HepG2 (cell line): ENCODE results near the gene SERPINB6. TPM values are rescaled to one million over a fixed set of nuclear protein-coding genes. Genes with fewer than 3 reads are reported as not detected.

ENCODE experiments used
- CREM ChIP-seq, 2 experiments: sonication (generic) in 1 of 2; formaldehyde crosslinking in 1 of 2; IDR thresholded peaks; 2 replicates each; pipeline versions ENCODE4 v1.4.0 to v1.6.1; 2016 to 2020; ENCODE audit warnings: antibody characterized with exemption in 1 of 2, mild to moderate bottlenecking in 1 of 2, missing genetic modification reagents in 1 of 2
- FOXP1 ChIP-seq, 2 experiments: fragments of 450-650 bp in 1 of 2; IDR thresholded peaks; 2 replicates each; pipeline ENCODE4 v1.6.1; 2017 to 2018; ENCODE audit warnings: antibody characterized with exemption in 1 of 2
- MED1 ChIP-seq: sonication (generic); formaldehyde crosslinking; IDR thresholded peaks from 2 replicates; pipeline ENCODE4 v1.4.0; 2020; ENCODE audit warnings: missing genetic modification reagents
- MED13 ChIP-seq: sonication (generic); formaldehyde crosslinking; IDR thresholded peaks from 2 replicates; pipeline ENCODE4 v1.5.0; 2020; ENCODE audit warnings: missing genetic modification reagents
- MED8 ChIP-seq: sonication (generic); formaldehyde crosslinking; IDR thresholded peaks from 2 replicates; pipeline ENCODE4 v1.8.1; 2023; ENCODE audit warnings: mild to moderate bottlenecking, missing genetic modification reagents; ENCODE audit not compliant: insufficient replicate concordance
- MTA3 ChIP-seq: sonication (generic); formaldehyde crosslinking; IDR thresholded peaks from 2 replicates; pipeline ENCODE4 v1.4.0; 2020; ENCODE audit warnings: missing genetic modification reagents
- NCOA5 ChIP-seq: sonication (generic); formaldehyde crosslinking; IDR thresholded peaks from 2 replicates; pipeline ENCODE4 v1.4.0; 2020; ENCODE audit warnings: missing genetic modification reagents
- NFIC ChIP-seq: IDR thresholded peaks from 2 replicates; pipeline ENCODE4 v1.6.1; 2012; ENCODE audit warnings: mild to moderate bottlenecking, low read length, inconsistent platforms
- PPARG ChIP-seq: conservative IDR thresholded peaks from 2 replicates; pipeline ENCODE4 v1.6.1; 2016; ENCODE audit warnings: missing biosample characterization, missing genetic modification reagents
- SRSF4 ChIP-seq: fragments of 200-400 bp; formaldehyde crosslinking; IDR thresholded peaks from one replicate; pipeline ENCODE4 v1.6.1; 2018; ENCODE audit warnings: mild to moderate bottlenecking, low read depth, low read length, moderate library complexity; ENCODE audit not compliant: poor library complexity, severe bottlenecking
- SRSF9 ChIP-seq: fragments of 200-400 bp; formaldehyde crosslinking; IDR thresholded peaks from 2 replicates; pipeline ENCODE4 v1.6.1; 2018; ENCODE audit warnings: borderline replicate concordance, mild to moderate bottlenecking, low read depth, low read length; ENCODE audit not compliant: insufficient read depth, poor library complexity, severe bottlenecking
- TCF7L2 ChIP-seq: IDR thresholded peaks from 2 replicates; pipeline ENCODE4 v1.6.1; 2011; ENCODE audit warnings: mild to moderate bottlenecking, low read depth, low read length, moderate library complexity
- ZFX ChIP-seq: sonication (generic); formaldehyde crosslinking; IDR thresholded peaks from 2 replicates; pipeline ENCODE4 v1.4.0; 2020; ENCODE audit warnings: mild to moderate bottlenecking, low read depth, missing genetic modification reagents, moderate library complexity
- ZNF263 ChIP-seq: sonication (generic); formaldehyde crosslinking; IDR thresholded peaks from 2 replicates; pipeline ENCODE4 v1.4.0; 2020; ENCODE audit warnings: missing genetic modification reagents
- ZNF331 ChIP-seq: sonication (generic); formaldehyde crosslinking; IDR thresholded peaks from 2 replicates; pipeline ENCODE4 v1.4.0; 2020; ENCODE audit warnings: missing genetic modification reagents
- ZNF430 ChIP-seq: sonication (generic); formaldehyde crosslinking; IDR thresholded peaks from 2 replicates; pipeline ENCODE4 v1.9.0; 2021; ENCODE audit warnings: mild to moderate bottlenecking, missing genetic modification reagents
- ZNF552 ChIP-seq: sonication (generic); formaldehyde crosslinking; IDR thresholded peaks from 2 replicates; pipeline ENCODE4 v1.9.0; 2022; ENCODE audit warnings: missing genetic modification reagents, mild to moderate bottlenecking, borderline replicate concordance
- ZNF605 ChIP-seq: sonication (generic); formaldehyde crosslinking; IDR thresholded peaks from 2 replicates; pipeline ENCODE4 v1.8.0; 2022; ENCODE audit warnings: mild to moderate bottlenecking, missing genetic modification reagents
- ZNF747 ChIP-seq: sonication (generic); formaldehyde crosslinking; IDR thresholded peaks from 2 replicates; pipeline ENCODE4 v1.8.1; 2023; ENCODE audit warnings: missing genetic modification reagents, mild to moderate bottlenecking, borderline replicate concordance
- polyA plus RNA-seq, 8 experiments: library from polyadenylated mRNA; depleted of rRNA in 3 of 8; stranded (reverse) in 7 of 8; unstranded in 1 of 8; fragments of >200 nt; fragmentation: Illumina TruSeq in 4 of 8; extraction: Trizol in 4 of 8; gene quantifications; 2 replicates each; pipeline versions ENCODE4 v1.2.1 to v1.2.3, GENCODE V29; 2011 to 2016; ENCODE audit warnings: low read depth in 4 of 8, missing spikeins in 1 of 8, mixed read lengths in 1 of 8; ENCODE audit not compliant: insufficient read depth in 1 of 8
- total RNA-seq, 5 experiments: library from RNA; depleted of rRNA; stranded (reverse); fragments of >200 nt; fragmentation: Illumina TruSeq; extraction: Trizol; gene quantifications; 2 replicates each; pipeline ENCODE4 v1.2.3, GENCODE V29; 2016; ENCODE audit warnings: low read depth in 1 of 5
- TF ChIP-seq, protein P1 (sequence below): IDR thresholded peaks from 2 replicates; pipeline ENCODE4 v1.6.1; 2012; ENCODE audit warnings: low read depth, low read length, improper control_type of control experiment
- TF ChIP-seq, protein P2 (sequence below): sonication (generic); formaldehyde crosslinking; IDR thresholded peaks from 2 replicates; pipeline ENCODE4 v1.5.1; 2020; ENCODE audit warnings: mild to moderate bottlenecking, moderate library complexity, missing genetic modification reagents
- TF ChIP-seq, protein P3 (sequence below): sonication (generic); formaldehyde crosslinking; IDR thresholded peaks from 2 replicates; pipeline ENCODE4 v1.4.0; 2020; ENCODE audit warnings: missing genetic modification reagents; ENCODE audit errors: not compliant biosample characterization
- TF ChIP-seq, protein P4 (sequence below): sonication (generic); IDR thresholded peaks from 2 replicates; pipeline ENCODE4 v1.6.1; 2016; ENCODE audit warnings: low read depth, borderline replicate concordance
- TF ChIP-seq, protein P5 (sequence below): IDR thresholded peaks from 2 replicates; pipeline ENCODE4 v1.6.1; 2016

The SERPINB6 gene
- total and polyA plus RNA-seq, 2 of the 13 experiments (the other 11 are each of a cell fraction or from before 2014, with no cell fraction given): 38.2 to 61.3 TPM

DNA sequence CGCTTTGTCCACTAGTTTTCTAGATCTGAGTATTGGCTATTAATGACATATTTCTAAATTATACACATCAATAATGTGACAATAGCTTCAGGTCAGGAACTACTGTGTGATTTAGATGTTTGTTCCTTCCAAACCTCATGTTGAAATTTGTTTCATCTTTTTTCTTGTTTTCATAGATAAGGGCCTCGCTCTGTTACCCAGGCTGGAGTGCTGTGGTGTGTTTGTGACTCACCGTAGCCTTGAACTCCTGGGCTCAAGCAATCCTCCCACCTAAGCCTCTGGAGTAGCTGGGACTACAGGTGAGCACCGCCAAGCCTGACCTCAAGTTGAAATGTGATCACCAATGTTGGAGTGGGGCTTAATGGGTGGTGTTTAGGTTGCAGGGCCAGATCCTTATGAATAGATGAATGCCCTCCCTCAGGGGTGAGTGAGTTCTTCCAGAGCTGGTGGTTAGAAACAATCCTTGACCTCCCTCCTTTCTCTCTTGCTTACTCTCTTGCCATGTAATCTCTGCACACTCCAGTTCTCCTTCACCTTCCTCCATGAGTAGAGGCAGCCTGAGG lies 22.5 kb upstream of the SERPINB6 start (continued):
- peak; percentile 86 for TF ChIP-seq ZNF331 (CRISPR knock-in tag)
- TF ChIP-seq, protein P1, sequence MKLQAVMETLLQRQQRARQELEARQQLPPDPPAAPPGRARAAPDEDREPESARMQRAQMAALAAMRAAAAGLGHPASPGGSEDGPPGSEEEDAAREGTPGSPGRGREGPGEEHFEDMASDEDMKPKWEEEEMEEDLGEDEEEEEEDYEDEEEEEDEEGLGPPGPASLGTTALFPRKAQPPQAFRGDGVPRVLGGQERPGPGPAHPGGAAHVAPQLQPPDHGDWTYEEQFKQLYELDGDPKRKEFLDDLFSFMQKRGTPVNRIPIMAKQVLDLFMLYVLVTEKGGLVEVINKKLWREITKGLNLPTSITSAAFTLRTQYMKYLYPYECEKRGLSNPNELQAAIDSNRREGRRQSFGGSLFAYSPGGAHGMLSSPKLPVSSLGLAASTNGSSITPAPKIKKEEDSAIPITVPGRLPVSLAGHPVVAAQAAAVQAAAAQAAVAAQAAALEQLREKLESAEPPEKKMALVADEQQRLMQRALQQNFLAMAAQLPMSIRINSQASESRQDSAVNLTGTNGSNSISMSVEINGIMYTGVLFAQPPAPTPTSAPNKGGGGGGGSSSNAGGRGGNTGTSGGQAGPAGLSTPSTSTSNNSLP: peak; percentile 78
- TF ChIP-seq SRSF4: no peak
- TF ChIP-seq FOXP1 (IDR thresholded peaks at IDR 0.05): peak; percentile 66
- TF ChIP-seq FOXP1 (CRISPR knock-in tag; IDR thresholded peaks at IDR 0.05): peak; percentile 89
- 0 out of 2 replicates have a peak, but pooled peaks have one; percentile 42 for TF ChIP-seq TCF7L2
- no peak for TF ChIP-seq ZNF552 (CRISPR knock-in tag)
- TF ChIP-seq MED8 (CRISPR knock-in tag): no peak
- no peak for TF ChIP-seq MTA3 (CRISPR knock-in tag)
- TF ChIP-seq NFIC: peak; percentile 77; the same call in 1 of the 2 replicates
- TF ChIP-seq ZFX (CRISPR knock-in tag): peak; percentile 57; the same call in 1 of the 2 replicates
- TF ChIP-seq ZNF605: peak; percentile 78; the same call in 1 of the 2 replicates
- TF ChIP-seq ZNF747 (CRISPR knock-in tag): peak; percentile 67; the same call in 1 of the 2 replicates
- TF ChIP-seq MED13 (CRISPR knock-in tag): 0 out of 2 replicates have a peak, but pooled peaks have one; percentile 29
- TF ChIP-seq, protein P2, sequence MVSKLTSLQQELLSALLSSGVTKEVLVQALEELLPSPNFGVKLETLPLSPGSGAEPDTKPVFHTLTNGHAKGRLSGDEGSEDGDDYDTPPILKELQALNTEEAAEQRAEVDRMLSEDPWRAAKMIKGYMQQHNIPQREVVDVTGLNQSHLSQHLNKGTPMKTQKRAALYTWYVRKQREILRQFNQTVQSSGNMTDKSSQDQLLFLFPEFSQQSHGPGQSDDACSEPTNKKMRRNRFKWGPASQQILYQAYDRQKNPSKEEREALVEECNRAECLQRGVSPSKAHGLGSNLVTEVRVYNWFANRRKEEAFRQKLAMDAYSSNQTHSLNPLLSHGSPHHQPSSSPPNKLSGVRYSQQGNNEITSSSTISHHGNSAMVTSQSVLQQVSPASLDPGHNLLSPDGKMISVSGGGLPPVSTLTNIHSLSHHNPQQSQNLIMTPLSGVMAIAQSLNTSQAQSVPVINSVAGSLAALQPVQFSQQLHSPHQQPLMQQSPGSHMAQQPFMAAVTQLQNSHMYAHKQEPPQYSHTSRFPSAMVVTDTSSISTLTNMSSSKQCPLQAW (CRISPR knock-in tag): peak; percentile 78
- TF ChIP-seq ZNF263 (CRISPR knock-in tag): peak; percentile 92
- peak; percentile 80 for TF ChIP-seq CREM (IDR thresholded peaks at IDR 0.05)
- no peak for TF ChIP-seq CREM (CRISPR knock-in tag; IDR thresholded peaks at IDR 0.05)
- TF ChIP-seq ZNF430: 0 out of 2 replicates have a peak, but pooled peaks have one; percentile 56
- no peak for TF ChIP-seq NCOA5 (CRISPR knock-in tag)
- TF ChIP-seq, protein P3, sequence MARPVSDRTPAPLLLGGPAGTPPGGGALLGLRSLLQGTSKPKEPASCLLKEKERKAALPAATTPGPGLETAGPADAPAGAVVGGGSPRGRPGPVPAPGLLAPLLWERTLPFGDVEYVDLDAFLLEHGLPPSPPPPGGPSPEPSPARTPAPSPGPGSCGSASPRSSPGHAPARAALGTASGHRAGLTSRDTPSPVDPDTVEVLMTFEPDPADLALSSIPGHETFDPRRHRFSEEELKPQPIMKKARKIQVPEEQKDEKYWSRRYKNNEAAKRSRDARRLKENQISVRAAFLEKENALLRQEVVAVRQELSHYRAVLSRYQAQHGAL (CRISPR knock-in tag): no peak
- TF ChIP-seq, protein P4, sequence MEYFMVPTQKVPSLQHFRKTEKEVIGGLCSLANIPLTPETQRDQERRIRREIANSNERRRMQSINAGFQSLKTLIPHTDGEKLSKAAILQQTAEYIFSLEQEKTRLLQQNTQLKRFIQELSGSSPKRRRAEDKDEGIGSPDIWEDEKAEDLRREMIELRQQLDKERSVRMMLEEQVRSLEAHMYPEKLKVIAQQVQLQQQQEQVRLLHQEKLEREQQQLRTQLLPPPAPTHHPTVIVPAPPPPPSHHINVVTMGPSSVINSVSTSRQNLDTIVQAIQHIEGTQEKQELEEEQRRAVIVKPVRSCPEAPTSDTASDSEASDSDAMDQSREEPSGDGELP: 0 out of 2 replicates have a peak, but pooled peaks have one; percentile 42
- TF ChIP-seq SRSF9: no peak
- TF ChIP-seq, protein P5, sequence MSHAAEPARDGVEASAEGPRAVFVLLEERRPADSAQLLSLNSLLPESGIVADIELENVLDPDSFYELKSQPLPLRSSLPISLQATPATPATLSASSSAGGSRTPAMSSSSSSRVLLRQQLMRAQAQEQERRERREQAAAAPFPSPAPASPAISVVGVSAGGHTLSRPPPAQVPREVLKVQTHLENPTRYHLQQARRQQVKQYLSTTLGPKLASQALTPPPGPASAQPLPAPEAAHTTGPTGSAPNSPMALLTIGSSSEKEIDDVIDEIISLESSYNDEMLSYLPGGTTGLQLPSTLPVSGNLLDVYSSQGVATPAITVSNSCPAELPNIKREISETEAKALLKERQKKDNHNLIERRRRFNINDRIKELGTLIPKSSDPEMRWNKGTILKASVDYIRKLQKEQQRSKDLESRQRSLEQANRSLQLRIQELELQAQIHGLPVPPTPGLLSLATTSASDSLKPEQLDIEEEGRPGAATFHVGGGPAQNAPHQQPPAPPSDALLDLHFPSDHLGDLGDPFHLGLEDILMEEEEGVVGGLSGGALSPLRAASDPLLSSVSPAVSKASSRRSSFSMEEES (CRISPR knock-in tag): no peak
- peak; percentile 75 for TF ChIP-seq PPARG (CRISPR knock-in tag)
- TF ChIP-seq MED1 (CRISPR knock-in tag): peak; percentile 92
